NT2/D1 (cell line): ENCODE data around the gene RSPH3.

ENCODE experiments used
- SUZ12 ChIP-seq: IDR thresholded peaks from 2 replicates; pipeline ENCODE4 v1.6.1; 2011; ENCODE audit not compliant: insufficient read length, insufficient read depth; ENCODE audit errors: extremely low read depth
- YY1 ChIP-seq: IDR thresholded peaks from 2 replicates; pipeline ENCODE4 v1.6.1; 2011; ENCODE audit not compliant: insufficient read length, insufficient read depth
- ZNF274 ChIP-seq: IDR thresholded peaks from 2 replicates; pipeline ENCODE4 v1.6.1; 2011; ENCODE audit warnings: mild to moderate bottlenecking, low read depth, low read length

GRCh38 chr6:159020011-159020410 lies 20.0 kb upstream of the RSPH3 start:
- no peak for TF ChIP-seq YY1
- no peak for TF ChIP-seq ZNF274
- no peak for TF ChIP-seq SUZ12
